HS-5 (cell line): Measurements from ENCODE around the gene ZNF584.
"Not testable (repeated sequence)": the region's sequence is repeated elsewhere in the genome, so short reads cannot be mapped to it uniquely, and the experiment has no call there.

ENCODE experiments used
- DNase-seq: peaks from one replicate; pipeline ENCODE4 v3.0.0-alpha.2; 2012; ENCODE audit warnings: low read depth

The ZNF584 gene

GRCh38 chr19:58408152-58409009 is at the start of gene ZNF584:
Gene ZNF584, plus strand, starts transcription at chr19:58408649. Its CDS starts 499 bp downstream, at chr19:58409148.
- peak; percentile 76 for DNase-seq

GRCh38 chr19:58361900-58362271 is 46.6 kb upstream of the ZNF584 start:
- DNase-seq = no peak

- DNase-seq = peak; percentile 86
Measured at GRCh38 chr19:58362272-58362994, 46.0 kb upstream of the ZNF584 start, which contains the start of gene ZNF497. Gene ZNF497, minus strand, starts transcription at chr19:58362751. Its CDS starts 5,116 bp downstream, at chr19:58357635.

GRCh38 chr19:58364146-58364545 is 44.3 kb upstream of the ZNF584 start:
- DNase-seq = no peak

GRCh38 chr19:58366585-58367430 is 41.6 kb upstream of the ZNF584 start:
- no peak for DNase-seq

- no peak for DNase-seq
Measured at GRCh38 chr19:58367698-58368454, 40.6 kb upstream of the ZNF584 start.

- no peak for DNase-seq
Measured at GRCh38 chr19:58368561-58369360, 39.7 kb upstream of the ZNF584 start.

GRCh38 chr19:58372311-58373133 is 35.9 kb upstream of the ZNF584 start:
- DNase-seq = no peak

- DNase-seq = no peak
Measured at GRCh38 chr19:58374200-58374599, 34.2 kb upstream of the ZNF584 start.

GRCh38 chr19:58376724-58377123 is 31.7 kb upstream of the ZNF584 start:
- not testable (repeated sequence) for DNase-seq

- DNase-seq = no peak
Measured at GRCh38 chr19:58379246-58379645, 29.2 kb upstream of the ZNF584 start.

- no peak for DNase-seq
Measured at GRCh38 chr19:58380037-58380661, 28.3 kb upstream of the ZNF584 start.

- peak; percentile 99 for DNase-seq
Measured at GRCh38 chr19:58380662-58381459, 27.6 kb upstream of the ZNF584 start, which contains the start of gene ZNF837. Gene ZNF837, minus strand, starts transcription at chr19:58381030. Its CDS starts 11,698 bp downstream, at chr19:58369332.

GRCh38 chr19:58381460-58382212 is 26.8 kb upstream of the ZNF584 start:
- no peak for DNase-seq

- no peak for DNase-seq
Measured at GRCh38 chr19:58382997-58383603, 25.3 kb upstream of the ZNF584 start.

GRCh38 chr19:58385313-58385890 is 23.0 kb upstream of the ZNF584 start:
- no peak for DNase-seq
